Measurements from ENCODE around the gene TTLL9. TPM values are rescaled to one million over a fixed set of nuclear protein-coding genes. Genes with fewer than 3 reads are reported as not detected.

TTLL9 gene
- total and polyA plus RNA-seq, 4 donors = 0.06 to 0.08 TPM; not detected in 2

- no peak for TF ChIP-seq MAX (IDR thresholded peaks at IDR 0.05)
- no peak for TF ChIP-seq RAD21 (IDR thresholded peaks at IDR 0.05)
- no peak for TF ChIP-seq EGR1 (IDR thresholded peaks at IDR 0.05; ENCODE audit: low read depth in 2 of 2)
- no peak for TF ChIP-seq HNF4G (IDR thresholded peaks at IDR 0.05)
- no peak for TF ChIP-seq ATF3 (IDR thresholded peaks at IDR 0.05)
- TF ChIP-seq FOXA1 (IDR thresholded peaks at IDR 0.05) = no peak
- no peak for TF ChIP-seq YY1 (IDR thresholded peaks at IDR 0.05)
These were observed 51.7 kb downstream of the TTLL9 start (continued) for GRCh38 chr20:31922181-31922580.

- TF ChIP-seq GABPA (IDR thresholded peaks at IDR 0.05 in 1 of 2, conservative IDR thresholded peaks at IDR 0.05 in 1 of 2) = no peak
- no peak for TF ChIP-seq HNF4G (IDR thresholded peaks at IDR 0.05)
- no peak for TF ChIP-seq SP1 (IDR thresholded peaks at IDR 0.05)
- no peak for TF ChIP-seq RXRA (IDR thresholded peaks at IDR 0.05)
- TF ChIP-seq ZBTB33 (IDR thresholded peaks at IDR 0.05) = no peak
- TF ChIP-seq REST (IDR thresholded peaks at IDR 0.05) = no peak
- no peak for TF ChIP-seq FOXA2 (IDR thresholded peaks at IDR 0.05)
- TF ChIP-seq YY1 (IDR thresholded peaks at IDR 0.05) = no peak
- TF ChIP-seq JUND (IDR thresholded peaks at IDR 0.05) = no peak
- no peak for TF ChIP-seq RAD21 (IDR thresholded peaks at IDR 0.05)
- no peak for TF ChIP-seq CTCF (IDR thresholded peaks at IDR 0.05; ENCODE audit: low read depth, low read length, missing input control)
- TF ChIP-seq EGR1 (IDR thresholded peaks at IDR 0.05; ENCODE audit: low read depth in 2 of 2) = no peak
- no peak for TF ChIP-seq MAX (IDR thresholded peaks at IDR 0.05)
- no peak for TF ChIP-seq ATF3 (IDR thresholded peaks at IDR 0.05)
- Histone ChIP-seq H3K4me3 (ENCODE audit: low read depth in 1 of 3, low read length in 3 of 3) (no peak overlapping the region), H3K27ac (ENCODE audit: low read depth in 1 of 2, low read length in 2 of 2) (no peak overlapping the region), H3K36me3 (ENCODE audit: control insufficient read depth in 4 of 4, insufficient read depth in 3 of 4, low read depth in 1 of 4, low read length in 3 of 4) (no peaks in the 10 kb centered on the region), H3K9ac (ENCODE audit: low read depth in 1 of 2, low read length in 2 of 2) (no peak overlapping the region), H3K27me3 (ENCODE audit: control insufficient read depth in 4 of 4, insufficient read depth in 4 of 4, low read length in 3 of 4) (peaks cover 0 to 3% (median 0%) of the 10 kb centered on the region in 4 donors), H3K9me3 (ENCODE audit: control insufficient read depth in 4 of 4, low read length in 3 of 4) (no peaks in the 10 kb centered on the region), H3K4me1 (ENCODE audit: control insufficient read depth in 4 of 4, insufficient read depth in 4 of 4, low read length in 3 of 4) (no peaks in the 10 kb centered on the region)
- 83% methylated on average over 4 of the region's 4 CpGs for WGBS
- no peak for DNase-seq (ENCODE audit: low spot score)
These were observed 52.2 kb downstream of the TTLL9 start for GRCh38 chr20:31922588-31922987.
